CD4-positive, alpha-beta T cell (primary cell): Measurements from ENCODE around the gene CYBRD1. TPM values are rescaled to one million over a fixed set of nuclear protein-coding genes. Genes with fewer than 3 reads are reported as not detected.

Source experiments
- ATAC-seq: fragments of 200-7000 bp; cut with Tn5 transposase; one replicate; pipeline ENCODE4 v1.10.0; 2022; ENCODE audit warnings: mild to moderate bottlenecking; ENCODE audit not compliant: poor library complexity
- CTCF ChIA-PET: fragments of 350-600 bp; sonication (Branson Sonifier 250); formaldehyde crosslinking; loops from one replicate; lab custom pipeline; 2021; ENCODE audit warnings: antibody characterized with exemption, inconsistent platforms; lab: Charles Lee
- POLR2A ChIA-PET: fragments of 350-600 bp; sonication (Branson Sonifier 250); formaldehyde crosslinking; loops from one replicate; lab custom pipeline; 2021; ENCODE audit warnings: antibody characterized with exemption, inconsistent platforms; lab: Charles Lee
- DNase-seq, 14 experiments: peaks; one replicate each; pipeline ENCODE4 v3.0.0-alpha.2; 2013 to 2020; ENCODE audit warnings: mixed read lengths in 2 of 14
- H3K27ac ChIP-seq, 2 donors: one replicate each; pipeline versions ENCODE4 v1.5.1 to v1.7.0; 2013; ENCODE audit warnings: low read length in 2 of 2, low read depth in 1 of 2, mild to moderate bottlenecking in 1 of 2
- H3K27me3 ChIP-seq, 2 experiments: 1 replicate in 1 of 2; 2 replicates in 1 of 2; pipeline versions ENCODE4 v1.6.1 to v1.7.0; 2013; ENCODE audit warnings: low read length in 2 of 2, control low read depth in 1 of 2, mild to moderate bottlenecking in 1 of 2, moderate library complexity in 1 of 2; ENCODE audit not compliant: insufficient read depth in 2 of 2, control insufficient read depth in 1 of 2
- H3K36me3 ChIP-seq: one replicate; pipeline ENCODE4 v1.6.1; 2013; ENCODE audit warnings: low read length, control low read depth; ENCODE audit not compliant: insufficient read depth
- H3K4me1 ChIP-seq: one replicate; pipeline ENCODE4 v1.6.1; 2013; ENCODE audit warnings: low read length, control low read depth; ENCODE audit not compliant: insufficient read depth
- H3K4me3 ChIP-seq: one replicate; pipeline ENCODE4 v1.5.1; 2013; ENCODE audit warnings: mild to moderate bottlenecking, low read length, moderate library complexity
- H3K9me3 ChIP-seq, 2 experiments: 1 replicate in 1 of 2; 2 replicates in 1 of 2; pipeline versions ENCODE4 v1.6.1 to v1.7.0; 2013; ENCODE audit warnings: low read length in 2 of 2, mild to moderate bottlenecking in 2 of 2, control low read depth in 1 of 2, moderate library complexity in 1 of 2; ENCODE audit not compliant: control insufficient read depth in 1 of 2, insufficient read depth in 1 of 2
- H3K27ac Mint-ChIP-seq: one replicate; pipeline ENCODE4 v1.8.0; 2020; ENCODE audit warnings: mixed read lengths
- H3K27me3 Mint-ChIP-seq: one replicate; pipeline ENCODE4 v1.8.0; 2021; ENCODE audit warnings: mixed read lengths
- H3K36me3 Mint-ChIP-seq: one replicate; pipeline ENCODE4 v1.8.0; 2021; ENCODE audit warnings: low read depth, mixed read lengths
- H3K4me1 Mint-ChIP-seq: one replicate; pipeline ENCODE4 v1.8.0; 2021; ENCODE audit warnings: low read depth, mixed read lengths
- H3K4me3 Mint-ChIP-seq: one replicate; pipeline ENCODE4 v1.8.0; 2020; ENCODE audit warnings: mild to moderate bottlenecking, mixed read lengths
- H3K9me3 Mint-ChIP-seq: one replicate; pipeline ENCODE4 v1.8.0; 2020; ENCODE audit warnings: mixed read lengths
- intact Hi-C, 2 experiments: fragments of 100-400 bp; cut with DNase I in 1 of 2; cut with micrococcal nuclease in 1 of 2; formaldehyde crosslinking; loops; one replicate each; pipeline versions ENCODE4 v1.15.1 to v1.9.0; 2023 to 2025; cut with DNase I, micrococcal nuclease
- total RNA-seq, 174 experiments: library from RNA in 2 of 174; stranded (reverse) in 2 of 174; gene quantifications; one replicate each; pipeline ENCODE4 v1.2.3 and lab custom pipeline; 2021 to 2026
- TF ChIP-seq, protein P1 (sequence below): fragments of 200-600 bp; IDR thresholded peaks from one replicate; pipeline ENCODE4 v1.8.0; 2022; ENCODE audit warnings: antibody characterized with exemption, mild to moderate bottlenecking

Gene CYBRD1
- total RNA-seq, 2 experiments from 2014 or later: 0.27 to 0.45 TPM

DNA sequence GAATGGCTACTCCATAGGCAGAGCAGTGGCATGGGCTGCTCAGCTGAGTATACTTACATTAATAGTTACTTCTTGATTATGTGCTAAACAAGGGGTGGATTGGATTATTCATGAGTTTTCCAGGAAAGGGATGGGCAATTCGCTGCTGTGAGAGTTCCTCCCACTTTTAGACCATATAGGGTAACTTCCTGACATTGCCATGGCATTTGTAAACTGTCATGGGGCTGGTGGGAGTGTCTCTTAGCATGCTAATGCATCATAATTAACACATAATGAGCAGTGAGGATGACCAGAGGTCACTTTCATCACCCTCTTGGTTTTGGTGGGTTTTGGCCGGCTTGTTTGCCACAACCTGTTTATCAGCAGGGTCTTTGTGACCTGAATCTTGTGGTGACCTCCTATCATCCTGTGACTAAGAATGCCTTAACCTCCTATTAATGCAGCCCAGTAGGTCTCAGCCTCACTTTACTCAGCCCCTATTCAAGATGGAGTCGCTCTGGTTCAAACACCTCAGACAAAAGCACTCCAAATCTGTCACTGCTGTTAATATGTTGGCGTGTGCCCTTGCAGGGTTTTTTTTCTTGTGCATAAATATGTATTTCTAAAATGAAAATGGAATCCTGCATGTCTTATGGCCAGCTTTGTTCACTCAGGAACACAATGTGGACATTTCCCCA is 56.0 kb downstream of the CYBRD1 start:
- Mint-ChIP-seq H3K9me3 (peaks cover 3% of the 10 kb centered on the region), H3K27me3 (peaks cover 5% of the 10 kb centered on the region), H3K4me1 (peaks cover 6% of the 10 kb centered on the region), H3K4me3 (no peak overlapping the region), H3K27ac (no peak overlapping the region), H3K36me3 (no peaks in the 10 kb centered on the region)
- no peaks in the 10 kb centered on the region for H3K9me3 ChIP-seq
- TF ChIP-seq, protein P1, sequence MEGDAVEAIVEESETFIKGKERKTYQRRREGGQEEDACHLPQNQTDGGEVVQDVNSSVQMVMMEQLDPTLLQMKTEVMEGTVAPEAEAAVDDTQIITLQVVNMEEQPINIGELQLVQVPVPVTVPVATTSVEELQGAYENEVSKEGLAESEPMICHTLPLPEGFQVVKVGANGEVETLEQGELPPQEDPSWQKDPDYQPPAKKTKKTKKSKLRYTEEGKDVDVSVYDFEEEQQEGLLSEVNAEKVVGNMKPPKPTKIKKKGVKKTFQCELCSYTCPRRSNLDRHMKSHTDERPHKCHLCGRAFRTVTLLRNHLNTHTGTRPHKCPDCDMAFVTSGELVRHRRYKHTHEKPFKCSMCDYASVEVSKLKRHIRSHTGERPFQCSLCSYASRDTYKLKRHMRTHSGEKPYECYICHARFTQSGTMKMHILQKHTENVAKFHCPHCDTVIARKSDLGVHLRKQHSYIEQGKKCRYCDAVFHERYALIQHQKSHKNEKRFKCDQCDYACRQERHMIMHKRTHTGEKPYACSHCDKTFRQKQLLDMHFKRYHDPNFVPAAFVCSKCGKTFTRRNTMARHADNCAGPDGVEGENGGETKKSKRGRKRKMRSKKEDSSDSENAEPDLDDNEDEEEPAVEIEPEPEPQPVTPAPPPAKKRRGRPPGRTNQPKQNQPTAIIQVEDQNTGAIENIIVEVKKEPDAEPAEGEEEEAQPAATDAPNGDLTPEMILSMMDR: no peak
- no peak overlapping the region for H3K27ac ChIP-seq
- intact Hi-C loops: loop anchor here (5.0 to 10.0 kb wide), 6 partner anchors 127 to 1354 kb away; partner anchors contain the start of gene DLX2 (in 1 of the 2)
- no peaks in the 10 kb centered on the region for H3K27me3 ChIP-seq
- no peak for DNase-seq
- no peaks in the 10 kb centered on the region for H3K36me3 ChIP-seq
- no peak overlapping the region for H3K4me3 ChIP-seq
- ATAC-seq: no peak
- ChIA-PET POLR2A (no interaction called here), CTCF (interaction anchor here (0.7 kb wide), 1 partner anchor 128 kb away, joined by 3 read pairs; no protein-coding TSS in a partner anchor)
- H3K4me1 ChIP-seq: peaks cover 6% of the 10 kb centered on the region

DNA sequence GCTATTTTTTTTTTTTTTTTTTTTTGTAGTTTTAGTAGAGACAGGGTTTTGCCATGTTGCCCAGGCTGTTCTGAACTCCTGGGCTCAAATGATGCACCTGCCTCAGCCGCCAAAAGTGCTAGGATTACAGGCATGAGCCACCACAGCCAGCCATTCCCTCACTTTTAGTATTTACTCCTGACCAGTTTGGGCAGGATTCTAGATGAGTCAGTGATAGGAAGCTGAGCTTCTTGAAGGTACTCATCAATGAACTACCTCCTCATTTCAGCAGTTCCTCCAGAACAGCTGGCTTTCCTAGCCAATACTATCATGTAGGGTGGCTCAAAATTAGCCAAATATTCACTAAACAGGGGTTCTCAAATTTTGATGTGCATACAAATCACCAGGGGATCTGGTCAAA is 57.2 kb downstream of the CYBRD1 start:
- Mint-ChIP-seq H3K4me1 (peaks cover under 1% of the 10 kb centered on the region), H3K9me3 (no peaks in the 10 kb centered on the region), H3K27me3 (peaks cover 7% of the 10 kb centered on the region), H3K27ac (no peak overlapping the region), H3K36me3 (no peaks in the 10 kb centered on the region), H3K4me3 (no peak overlapping the region)
- intact Hi-C loops: loop anchor here (5.0 to 10.0 kb wide), 6 partner anchors 125 to 1353 kb away; partner anchors contain the start of gene DLX2 (in 1 of the 2)
- TF ChIP-seq, protein P1: no peak
- ATAC-seq: no peak
- Histone ChIP-seq H3K36me3 (no peaks in the 10 kb centered on the region), H3K4me3 (no peak overlapping the region), H3K9me3 (no peaks in the 10 kb centered on the region), H3K4me1 (no peaks in the 10 kb centered on the region), H3K27ac (no peak overlapping the region), H3K27me3 (no peaks in the 10 kb centered on the region)
- DNase-seq: no peak
- POLR2A ChIA-PET: interaction anchor here (0.6 kb wide), 1 partner anchor 33 kb away, joined by 4 read pairs; no protein-coding TSS in a partner anchor
- CTCF ChIA-PET: no interaction called here

DNA sequence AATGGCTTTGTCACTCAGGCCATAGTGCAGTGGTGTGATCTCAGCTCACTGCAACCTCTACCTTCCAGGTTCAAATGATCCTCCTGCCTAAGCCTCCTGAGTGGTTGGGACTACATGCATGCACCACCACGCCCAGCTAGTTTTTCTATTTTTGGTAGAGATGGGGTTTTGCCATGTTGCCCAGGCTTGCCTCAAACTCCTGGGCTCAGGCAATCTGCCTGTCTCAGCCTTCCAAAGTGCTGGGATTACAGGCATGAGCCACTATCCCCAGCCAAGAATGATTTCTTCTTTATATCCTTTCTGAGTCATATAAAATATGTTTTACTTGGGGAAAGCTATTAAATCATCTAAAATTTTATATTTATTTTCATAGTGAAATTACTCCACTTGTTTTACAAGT is 61.3 kb downstream of the CYBRD1 start:
- no peak overlapping the region for H3K4me3 ChIP-seq
- DNase-seq: no peak
- no peaks in the 10 kb centered on the region for H3K36me3 Mint-ChIP-seq
- TF ChIP-seq, protein P1: no peak
- H3K36me3 ChIP-seq: no peaks in the 10 kb centered on the region
- no peaks in the 10 kb centered on the region for H3K4me1 Mint-ChIP-seq
- POLR2A ChIA-PET: no interaction called here
- no peaks in the 10 kb centered on the region for H3K9me3 ChIP-seq
- H3K27ac ChIP-seq: no peak overlapping the region
- no peak for ATAC-seq
- CTCF ChIA-PET: no interaction called here
- no peak overlapping the region for H3K27ac Mint-ChIP-seq
- peaks cover 4 to 7% of the 10 kb centered on the region in 2 experiments for H3K27me3 ChIP-seq
- intact Hi-C loops: no loop called here
- H3K9me3 Mint-ChIP-seq: no peaks in the 10 kb centered on the region
- no peak overlapping the region for H3K4me3 Mint-ChIP-seq
- H3K4me1 ChIP-seq: no peaks in the 10 kb centered on the region
- H3K27me3 Mint-ChIP-seq: peaks cover 7% of the 10 kb centered on the region
